ENCODE measurements around the gene LGALS9C.
A peak's percentile ranks its signal among the peaks of the same experiment; 100 is the strongest.
"Not testable (repeated sequence)": the region's sequence is repeated elsewhere in the genome, so short reads cannot be mapped to it uniquely, and the experiment has no call there.

The LGALS9C gene

DNA sequence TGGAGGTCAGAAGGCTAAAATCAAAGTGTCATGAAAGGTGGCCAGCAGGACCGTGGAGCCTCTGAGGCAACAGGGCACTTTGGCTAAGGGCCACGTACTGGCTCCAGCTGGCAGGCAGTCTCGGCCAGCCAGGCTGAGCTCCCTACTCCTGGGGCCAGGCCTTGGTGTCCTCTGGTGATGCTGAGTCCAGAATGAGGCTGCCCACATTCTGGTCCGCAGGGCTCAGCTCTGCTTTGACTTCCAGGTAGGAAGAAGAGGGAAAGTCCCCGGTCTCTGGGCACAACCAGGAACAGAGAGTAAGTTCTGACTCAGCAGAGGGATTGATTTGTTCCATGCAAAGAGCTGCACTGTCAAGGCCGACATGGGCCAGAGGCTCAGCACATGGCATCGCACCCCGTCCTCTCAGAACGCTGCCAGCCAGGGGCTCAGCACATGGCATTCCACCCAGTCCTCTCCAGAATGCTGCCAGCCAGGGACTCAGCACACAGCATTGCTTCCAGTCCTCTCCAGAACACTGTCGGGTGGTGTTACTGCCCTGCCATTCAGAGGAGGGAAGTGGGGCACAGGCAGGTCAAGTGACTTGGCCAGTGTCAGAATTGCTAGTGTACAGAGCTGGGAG, 2.5 kb downstream of the LGALS9C start:
- DNase-seq, result not testable (repeated sequence)

DNA sequence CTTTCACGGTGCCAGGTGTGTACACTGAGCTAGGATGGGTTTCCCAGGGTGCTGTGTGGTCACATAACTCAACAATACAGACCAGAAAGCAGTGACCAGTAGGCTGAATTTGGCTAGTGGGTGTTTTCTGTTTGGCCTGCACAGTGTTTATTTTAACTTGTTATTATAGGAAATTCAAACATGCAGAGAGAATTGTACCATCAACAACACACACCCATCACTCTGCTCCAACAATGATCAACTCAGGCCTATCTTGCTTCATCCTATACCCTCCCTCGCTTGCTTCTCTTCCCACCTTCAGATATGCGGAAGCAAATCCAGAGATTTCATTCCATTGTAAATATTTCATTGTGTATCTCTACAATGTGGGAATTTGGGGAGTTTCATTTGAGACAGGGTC, 5.2 kb downstream of the LGALS9C start:
- not testable (repeated sequence) for DNase-seq

DNA sequence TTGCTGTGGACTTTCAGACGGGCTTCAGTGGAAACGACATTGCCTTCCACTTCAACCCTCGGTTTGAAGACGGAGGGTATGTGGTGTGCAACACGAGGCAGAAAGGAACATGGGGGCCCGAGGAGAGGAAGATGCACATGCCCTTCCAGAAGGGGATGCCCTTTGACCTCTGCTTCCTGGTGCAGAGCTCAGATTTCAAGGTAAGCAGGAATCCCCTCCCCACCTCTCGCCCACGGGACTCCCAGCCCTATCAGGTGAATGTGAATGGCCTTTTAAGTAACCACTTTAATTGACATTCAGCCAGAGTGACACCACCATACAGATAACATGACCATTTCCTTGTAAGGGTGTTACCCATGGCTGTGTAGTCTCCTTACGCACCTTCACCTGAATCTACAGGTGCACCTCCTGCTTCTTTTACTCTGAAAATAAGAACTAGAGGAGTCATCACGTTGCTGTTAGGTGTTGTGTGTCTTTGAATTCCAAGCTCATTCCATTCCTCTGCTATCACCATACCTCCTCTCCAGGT, 9.4 kb downstream of the LGALS9C start:
- DNase-seq, result not testable (repeated sequence)

DNA sequence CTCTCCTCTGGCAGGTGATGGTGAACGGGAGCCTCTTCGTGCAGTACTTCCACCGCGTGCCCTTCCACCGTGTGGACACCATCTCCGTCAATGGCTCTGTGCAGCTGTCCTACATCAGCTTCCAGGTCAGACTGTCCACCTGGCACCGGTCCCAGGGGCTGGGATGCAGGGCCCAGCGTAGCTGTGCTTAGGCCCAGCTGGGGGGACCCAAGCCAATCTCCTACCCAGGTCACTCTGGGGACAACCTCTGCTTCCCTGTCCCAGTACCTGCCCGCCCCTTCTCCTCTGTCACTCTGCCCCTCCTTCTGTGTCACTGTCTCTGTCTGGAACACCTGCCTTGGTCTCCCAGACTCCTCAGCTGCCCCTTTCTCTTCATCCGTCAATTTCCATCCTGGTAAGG, 11.0 kb downstream of the LGALS9C start:
- not testable (repeated sequence) for DNase-seq

DNA sequence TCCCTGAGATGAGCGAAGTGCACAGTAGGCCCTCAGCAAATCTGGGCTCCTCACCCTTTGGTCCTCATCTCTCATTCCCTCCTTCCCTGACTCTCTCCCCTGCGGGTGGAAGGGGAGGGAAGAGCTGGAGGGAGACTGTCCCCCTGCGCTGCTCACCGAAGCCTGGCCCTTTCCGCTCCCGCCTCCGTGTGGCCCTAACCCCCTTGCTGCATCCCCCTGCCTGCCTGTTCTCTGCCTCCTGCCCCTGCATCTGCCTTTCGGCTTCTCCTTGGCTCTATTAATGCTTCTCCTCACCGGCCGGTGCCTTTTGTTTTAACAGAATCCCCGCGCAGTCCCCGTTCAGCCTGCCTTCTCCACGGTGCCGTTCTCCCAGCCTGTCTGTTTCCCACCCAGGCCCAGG, 12.0 kb downstream of the LGALS9C start:
- DNase-seq, result not testable (repeated sequence)

DNA sequence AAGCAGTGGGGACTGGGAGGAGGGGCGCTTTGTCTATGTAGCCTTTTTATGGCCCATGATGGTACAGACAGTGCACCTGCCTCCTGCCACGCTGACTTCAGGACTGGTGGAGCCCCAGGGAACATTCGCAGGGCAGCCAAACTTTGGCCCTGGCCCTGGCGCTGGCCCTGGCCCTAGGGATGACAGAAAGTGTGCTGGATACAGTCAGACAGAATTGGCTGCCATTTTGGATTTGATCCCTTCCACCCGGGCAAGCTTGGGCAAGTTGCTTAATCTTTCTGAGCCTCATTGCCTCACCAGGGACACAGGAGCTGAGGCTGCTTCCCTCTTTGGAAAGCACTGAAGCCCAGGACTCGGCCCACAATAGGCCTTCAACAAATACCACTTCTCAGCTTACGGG, 13.4 kb downstream of the LGALS9C start:
- not testable (repeated sequence) for DNase-seq

DNA sequence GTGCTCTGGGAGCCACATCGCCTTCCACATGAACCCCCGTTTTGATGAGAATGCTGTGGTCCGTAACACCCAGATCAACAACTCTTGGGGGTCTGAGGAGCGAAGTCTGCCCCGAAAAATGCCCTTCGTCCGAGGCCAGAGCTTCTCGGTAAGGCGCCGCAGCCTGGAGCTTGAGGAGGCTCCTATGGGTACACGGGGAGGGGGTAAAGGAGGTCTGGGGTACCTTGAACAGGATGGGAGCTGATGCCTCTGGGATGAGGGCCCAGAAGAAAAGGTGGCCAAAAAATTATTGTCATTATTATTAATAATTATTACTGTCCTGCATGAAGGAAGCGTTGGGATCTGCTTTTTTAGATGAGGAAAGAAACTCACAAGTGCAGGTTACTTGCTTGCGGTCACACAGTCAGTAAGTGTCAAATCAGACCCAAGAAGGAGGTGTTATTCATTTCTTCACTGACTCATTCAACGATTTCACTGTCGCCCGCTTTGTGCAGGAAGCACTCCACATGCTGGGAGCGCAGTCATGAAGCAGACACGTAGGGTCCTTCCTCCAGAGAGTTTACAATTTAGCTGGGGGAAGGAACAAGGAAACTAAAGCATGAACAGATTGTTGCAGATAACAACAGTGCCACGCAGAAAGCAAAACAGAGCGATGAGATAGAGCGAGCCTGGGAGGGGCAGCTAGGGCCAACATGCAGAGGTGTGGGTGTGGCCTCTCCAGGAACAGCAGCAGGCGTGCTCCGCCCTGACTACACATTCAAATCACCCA, 16.3 kb downstream of the LGALS9C start:
- not testable (repeated sequence) for DNase-seq

DNA sequence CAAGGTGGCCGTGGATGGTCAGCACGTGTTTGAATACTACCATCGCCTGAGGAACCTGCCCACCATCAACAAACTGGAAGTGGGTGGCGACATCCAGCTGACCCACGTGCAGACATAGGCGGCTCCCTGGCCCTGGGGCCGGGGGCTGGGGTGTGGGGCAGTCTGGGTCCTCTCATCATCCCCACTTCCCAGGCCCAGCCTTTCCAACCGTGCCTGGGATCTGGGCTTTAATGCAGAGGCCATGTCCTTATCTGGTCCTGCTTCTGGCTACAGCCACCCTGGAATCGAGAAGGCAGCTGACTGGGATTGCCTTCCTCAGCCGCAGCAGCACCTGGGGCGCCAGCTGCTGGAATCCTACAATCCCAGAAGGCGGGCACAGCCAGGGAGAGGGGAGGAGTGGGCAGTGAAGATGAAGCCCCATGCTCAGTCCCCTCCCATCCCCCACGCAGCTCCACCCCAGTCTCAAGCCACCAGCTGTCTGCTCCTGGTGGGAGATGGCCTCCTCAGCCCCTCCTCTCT, 17.7 kb downstream of the LGALS9C start:
- DNase-seq, result peak; percentile 20

DNA sequence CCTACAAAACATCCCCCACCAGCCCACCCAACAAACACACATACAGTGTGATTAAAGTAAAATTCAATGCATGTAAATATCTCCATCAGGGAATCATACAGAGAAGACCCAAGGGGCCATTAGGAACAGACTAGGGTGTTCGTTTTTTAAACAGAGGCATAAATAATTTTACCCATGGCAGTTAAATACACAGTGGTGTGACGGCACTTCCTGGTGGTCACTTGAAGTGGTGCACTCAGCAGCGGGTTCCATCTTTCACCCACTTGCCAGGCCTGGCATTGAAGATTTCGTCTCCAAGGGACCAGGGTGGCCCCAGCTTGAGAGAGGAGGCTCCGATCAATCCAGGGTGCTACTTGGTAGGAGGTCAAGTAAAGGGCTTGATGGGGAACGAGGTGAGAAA, 20.5 kb downstream of the LGALS9C start:
- not testable (repeated sequence) for DNase-seq

DNA sequence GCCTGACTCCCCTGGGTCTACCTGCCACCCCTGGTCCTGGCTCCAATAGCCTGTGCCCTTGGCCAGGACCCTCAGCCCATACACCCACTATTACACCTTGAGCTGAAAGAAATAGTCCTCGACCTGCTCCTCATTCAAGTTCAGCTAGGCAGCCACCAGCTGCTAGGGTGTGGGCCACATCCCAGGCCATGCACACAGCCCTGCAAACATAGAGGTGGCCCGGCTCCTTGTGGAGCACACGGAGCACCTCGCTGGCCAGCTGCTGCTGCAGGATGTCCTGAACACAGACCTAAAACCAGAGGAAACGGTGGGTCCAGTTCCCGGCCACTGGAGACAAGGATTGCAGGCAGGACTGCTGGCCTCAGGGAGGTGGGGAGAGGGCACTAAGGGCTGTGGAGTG, 22.5 kb downstream of the LGALS9C start:
- not testable (repeated sequence) for DNase-seq

DNA sequence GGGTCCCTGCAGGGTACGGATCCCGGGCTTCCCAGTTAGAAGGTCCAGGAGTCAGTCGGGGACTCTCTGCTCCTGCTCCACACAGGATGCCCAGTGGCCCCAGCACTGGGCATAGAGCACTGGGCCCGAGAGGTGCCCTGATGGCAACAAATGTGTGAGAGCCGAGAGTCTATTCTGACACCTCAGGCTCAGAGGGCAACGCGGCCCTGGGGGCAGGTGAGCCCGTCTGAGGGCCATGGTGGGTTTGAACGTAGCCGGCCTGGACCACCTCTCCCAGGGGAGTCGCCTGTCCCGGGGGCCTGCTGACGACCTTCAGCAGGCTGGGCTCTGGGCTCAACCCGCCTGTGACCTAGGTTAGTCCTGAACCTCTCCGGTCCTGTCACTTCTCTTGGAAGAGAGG, 23.2 kb downstream of the LGALS9C start:
- peak; percentile 19 for DNase-seq

DNA sequence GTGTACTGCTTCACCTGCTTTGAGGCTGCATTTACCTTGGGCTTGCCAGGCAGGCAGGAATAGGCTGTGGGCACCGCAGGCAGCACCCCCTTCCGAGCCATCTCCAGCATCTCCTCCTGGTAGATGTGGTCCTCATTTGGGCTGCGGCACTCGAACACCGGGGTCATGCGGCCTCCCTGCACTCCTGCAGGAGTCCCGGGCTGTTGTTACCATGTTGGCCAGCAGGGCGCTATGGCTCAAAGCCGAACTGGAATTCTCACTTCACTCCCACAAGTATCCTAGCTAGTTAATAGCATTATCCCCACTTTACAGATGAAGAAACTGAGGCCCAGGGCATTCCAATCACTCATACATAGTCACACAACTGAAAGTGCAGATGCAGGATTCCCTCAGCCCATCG, 23.7 kb downstream of the LGALS9C start:
- DNase-seq, result not testable (repeated sequence)

DNA sequence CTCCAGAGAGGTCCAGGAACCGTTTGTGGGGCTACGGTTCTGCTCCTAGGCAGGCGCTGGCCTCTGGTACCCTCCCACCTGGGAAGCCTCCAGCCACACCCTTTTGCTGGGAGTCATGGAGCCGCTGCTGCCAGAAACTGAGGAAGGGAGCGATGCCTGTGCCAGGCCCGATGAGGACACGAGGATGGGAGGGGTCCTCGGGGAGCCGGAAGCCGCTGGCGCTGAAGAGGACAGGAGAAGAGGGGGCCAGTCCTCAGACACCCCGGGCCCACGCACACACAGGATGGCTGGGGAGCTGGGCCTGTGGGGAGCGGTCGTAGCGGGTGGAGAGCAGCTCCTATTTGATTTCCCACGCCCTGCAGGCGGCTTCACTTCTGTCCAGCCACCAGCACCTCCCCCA, 24.2 kb downstream of the LGALS9C start:
- not testable (repeated sequence) for DNase-seq

DNA sequence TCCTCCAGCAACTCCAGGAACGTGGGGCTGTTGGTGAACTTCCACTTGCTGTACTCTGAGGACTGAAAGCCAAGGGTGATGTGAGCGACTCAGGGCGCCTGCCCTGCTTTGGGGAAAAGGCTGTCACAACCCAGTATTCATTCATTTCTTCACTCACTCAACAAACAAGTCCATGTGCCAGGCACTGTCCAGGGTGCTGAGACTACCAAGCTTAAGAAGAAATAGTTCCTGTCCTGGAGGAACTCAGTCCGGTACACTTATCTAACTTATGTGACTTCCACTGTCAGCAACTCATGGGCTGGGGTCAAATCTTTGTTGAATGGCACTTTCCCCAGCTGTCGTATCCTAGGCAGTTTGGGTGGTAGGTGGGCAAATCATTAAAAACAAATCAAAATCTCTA, 26.6 kb downstream of the LGALS9C start:
- not testable (repeated sequence) for DNase-seq

DNA sequence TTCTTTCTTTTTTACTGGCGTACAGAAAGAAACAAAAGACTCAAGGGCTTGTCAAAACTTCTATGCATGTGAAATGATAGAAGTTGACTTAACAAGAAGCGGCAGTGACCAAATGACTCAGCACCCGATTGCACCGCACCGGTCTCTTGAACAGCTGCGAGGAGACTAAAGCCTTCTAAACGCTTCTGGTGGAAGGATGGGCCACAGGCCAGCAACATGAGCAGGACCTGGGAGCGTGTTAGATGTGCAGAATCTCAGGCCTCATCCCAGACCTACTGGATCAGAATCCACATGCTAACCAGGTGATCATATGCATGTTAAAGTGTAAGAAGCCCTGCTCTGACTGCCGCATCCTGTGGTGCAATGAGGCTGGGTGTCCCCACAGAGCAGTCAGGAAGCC, 31.1 kb downstream of the LGALS9C start:
- DNase-seq, result not testable (repeated sequence)

DNA sequence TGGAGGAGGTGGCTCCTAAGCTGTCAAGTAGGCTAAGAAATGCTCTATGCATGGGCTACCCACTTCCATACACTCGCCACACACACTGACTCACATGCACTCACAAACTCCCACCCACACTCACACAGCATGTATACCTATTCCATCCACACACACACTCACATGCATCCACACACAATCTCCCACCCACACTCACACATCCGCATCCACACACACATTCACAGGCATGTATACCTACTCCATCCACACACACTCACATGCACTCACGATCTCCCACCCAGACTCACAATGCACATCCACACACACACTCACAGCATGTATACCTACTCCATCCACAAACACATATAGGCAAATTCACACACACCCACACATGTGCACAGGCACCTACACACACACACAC, 32.1 kb downstream of the LGALS9C start:
- DNase-seq, result not testable (repeated sequence)

DNA sequence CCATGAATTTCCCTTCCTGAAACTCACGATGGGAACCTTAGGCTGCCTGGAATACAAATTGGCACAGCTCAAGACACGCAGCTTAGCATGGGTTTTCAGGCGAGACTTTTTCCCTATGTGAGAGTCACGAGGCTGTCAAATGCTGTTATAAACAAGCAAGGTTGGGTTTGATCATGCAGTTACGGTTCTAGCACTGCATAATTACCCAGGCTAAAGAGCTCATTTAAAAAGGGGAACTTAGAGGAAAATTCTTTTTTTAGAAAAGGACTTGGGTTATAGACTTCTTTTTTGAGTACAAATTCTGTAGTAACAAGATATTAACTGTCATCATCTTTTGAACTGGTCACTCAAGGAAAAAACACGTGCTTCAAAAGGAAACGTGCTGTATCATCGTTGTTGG, 44.5 kb downstream of the LGALS9C start:
- not testable (repeated sequence) for DNase-seq

DNA sequence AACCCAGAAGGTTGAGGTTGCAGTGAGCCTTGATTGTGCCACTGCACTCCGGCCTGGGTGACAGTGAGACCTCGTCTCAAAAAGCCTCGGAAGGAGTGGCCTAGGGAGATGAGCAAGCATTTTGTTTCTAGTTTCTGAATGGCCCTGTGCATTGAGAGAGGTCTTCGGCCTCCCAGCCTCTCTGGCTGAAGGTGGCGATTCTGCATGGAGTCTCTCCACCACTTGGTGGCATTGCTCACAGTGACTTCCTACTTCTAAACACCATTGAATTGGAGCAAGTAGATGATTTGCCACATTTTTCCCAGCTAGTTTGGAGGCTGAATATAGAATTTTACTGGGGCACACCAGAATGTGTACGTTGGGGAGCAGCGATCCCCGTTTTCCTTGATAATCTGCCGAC, 48.4 kb downstream of the LGALS9C start:
- not testable (repeated sequence) for DNase-seq

DNA sequence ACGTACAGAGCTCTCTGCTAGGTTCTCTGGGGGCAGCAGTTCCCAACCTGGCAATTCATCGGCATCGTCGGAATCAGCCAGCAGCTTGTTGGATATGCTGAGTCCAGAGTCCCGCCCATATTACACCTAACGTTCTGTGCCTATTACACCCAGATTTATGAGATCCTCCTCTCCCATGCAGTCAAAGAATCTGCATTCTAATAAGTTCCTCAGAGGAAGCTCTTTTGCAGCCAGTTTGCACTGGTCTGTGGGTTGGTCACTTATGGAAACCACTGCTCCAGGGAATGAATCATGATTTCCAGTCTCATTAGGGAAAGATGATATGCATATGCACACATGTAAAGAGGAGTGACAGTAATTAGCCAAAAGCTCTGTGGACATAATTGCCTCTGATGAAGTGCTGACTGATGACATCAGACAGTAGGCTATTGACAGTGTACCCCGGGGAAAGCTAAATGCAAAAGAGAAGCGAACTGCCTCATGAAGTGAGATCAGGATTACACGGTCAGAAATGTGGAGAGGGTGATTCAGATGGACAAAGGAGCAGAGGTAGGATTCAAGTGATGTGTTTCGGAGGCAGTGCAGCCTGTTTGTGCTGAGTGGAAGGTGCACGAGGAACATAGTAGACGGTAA, 49.7 kb downstream of the LGALS9C start:
- not testable (repeated sequence) for DNase-seq

DNA sequence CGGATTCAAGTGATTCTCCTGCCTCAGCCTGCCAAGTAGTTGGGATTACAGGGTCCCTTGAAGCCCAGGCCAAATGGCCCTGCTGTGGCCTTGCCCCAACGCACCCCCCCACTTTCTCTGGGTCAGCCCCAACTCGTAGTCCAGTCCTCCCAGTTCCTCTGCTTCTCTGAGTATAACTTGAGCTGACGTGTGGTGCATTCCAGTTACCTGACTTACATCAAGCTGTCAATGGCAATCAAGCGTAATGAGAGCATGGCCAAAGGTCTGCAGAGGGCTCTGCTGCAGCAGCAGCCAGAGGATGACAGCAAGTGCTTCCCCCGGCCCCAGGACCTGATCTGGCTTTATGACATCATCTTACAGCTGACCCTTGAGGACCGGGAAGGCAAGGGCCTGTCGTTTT, 50.8 kb downstream of the LGALS9C start:
- DNase-seq, result not testable (repeated sequence)

DNA sequence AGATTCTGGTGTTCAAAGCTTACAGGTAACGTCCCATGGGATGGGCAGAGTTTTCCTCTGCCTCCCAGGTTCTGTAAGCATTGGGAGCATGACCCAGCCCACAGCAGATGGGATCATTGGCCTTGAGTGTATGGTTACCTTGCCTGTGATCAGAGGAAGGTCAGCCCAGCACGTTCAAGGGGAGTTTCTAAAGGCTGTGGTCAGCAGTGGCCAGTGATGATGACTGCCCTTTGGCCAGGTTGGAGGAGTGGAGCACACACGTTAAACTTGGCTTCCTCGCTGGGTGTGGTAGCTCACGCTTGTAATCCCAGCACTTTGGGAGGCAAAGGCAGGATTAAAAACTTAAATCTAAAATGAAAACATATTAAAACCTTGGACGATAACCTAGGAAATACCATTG, 51.8 kb downstream of the LGALS9C start:
- DNase-seq, result not testable (repeated sequence)

DNA sequence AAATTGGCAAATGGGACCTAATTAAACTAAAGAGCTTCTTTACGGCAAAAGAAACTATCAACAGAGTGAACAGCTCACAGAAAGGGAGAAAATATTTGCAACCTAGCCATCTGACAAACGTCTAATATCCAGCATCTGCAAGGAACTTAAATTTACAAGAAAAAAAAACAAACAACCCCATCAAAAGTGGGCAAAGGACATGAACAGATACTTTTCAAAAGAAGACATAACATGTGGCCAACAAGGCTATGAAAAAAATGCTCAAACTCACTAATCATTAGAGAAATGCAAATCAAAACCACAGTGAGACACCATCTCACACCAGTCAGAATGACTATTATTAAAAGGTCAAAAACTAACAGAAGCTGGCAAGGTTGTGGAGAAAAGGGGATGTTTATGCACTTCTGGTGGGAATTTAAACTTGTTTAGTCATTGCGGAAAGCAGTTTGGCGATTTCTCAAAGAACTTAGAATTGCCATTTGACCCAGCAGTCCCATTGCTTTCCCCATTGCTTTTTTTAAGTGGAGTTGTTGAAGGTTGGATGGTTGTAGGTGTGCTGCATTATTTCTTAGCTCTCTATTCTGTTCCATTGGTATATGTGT, 52.4 kb downstream of the LGALS9C start:
- DNase-seq, result not testable (repeated sequence)

DNA sequence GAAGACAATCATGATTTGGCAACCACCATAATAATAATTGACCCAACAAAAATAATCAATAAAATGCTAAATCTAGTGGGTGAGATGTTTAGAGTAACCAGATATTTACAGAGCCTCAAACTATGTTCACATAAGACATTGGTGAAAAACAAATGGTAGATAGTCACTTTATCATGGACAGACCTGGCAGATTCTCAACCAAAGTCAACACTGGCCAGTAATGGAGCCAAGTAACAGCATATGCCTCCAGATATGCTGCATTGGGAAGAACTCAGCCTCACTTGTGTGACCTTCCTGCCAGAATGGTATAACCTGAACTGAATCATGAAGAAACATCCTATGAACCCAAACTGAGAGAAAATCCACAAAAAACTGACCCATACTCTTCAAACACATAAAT, 53.8 kb downstream of the LGALS9C start:
- DNase-seq, result not testable (repeated sequence)
